GM12892 (cell line): ENCODE data around the gene STK32C.

Source experiments
- POLR2A ChIP-seq: IDR thresholded peaks from 2 replicates; pipeline ENCODE4 v1.6.1; 2011; ENCODE audit warnings: low read depth, low read length, control low read depth
- POLR2AphosphoS5 ChIP-seq: IDR thresholded peaks from 2 replicates; pipeline ENCODE4 v1.6.1; 2011; ENCODE audit warnings: low read depth, low read length, control low read depth
- TAF1 ChIP-seq: IDR thresholded peaks from 2 replicates; pipeline ENCODE4 v1.6.1; 2011; ENCODE audit warnings: low read depth, mild to moderate bottlenecking, control low read depth, low read length, borderline replicate concordance

GRCh38 chr10:132341017-132341416 lies 33.3 kb upstream of the STK32C start:
- TF ChIP-seq TAF1, result no peak
- TF ChIP-seq POLR2A, result no peak
- no peak for TF ChIP-seq POLR2AphosphoS5
